ENCODE results near the gene NALCN. TPM values are rescaled to one million over a fixed set of nuclear protein-coding genes. Genes with fewer than 3 reads are reported as not detected.

NALCN gene
- total RNA-seq, 1 donor from 2014 or later = 0.12 TPM

DNA sequence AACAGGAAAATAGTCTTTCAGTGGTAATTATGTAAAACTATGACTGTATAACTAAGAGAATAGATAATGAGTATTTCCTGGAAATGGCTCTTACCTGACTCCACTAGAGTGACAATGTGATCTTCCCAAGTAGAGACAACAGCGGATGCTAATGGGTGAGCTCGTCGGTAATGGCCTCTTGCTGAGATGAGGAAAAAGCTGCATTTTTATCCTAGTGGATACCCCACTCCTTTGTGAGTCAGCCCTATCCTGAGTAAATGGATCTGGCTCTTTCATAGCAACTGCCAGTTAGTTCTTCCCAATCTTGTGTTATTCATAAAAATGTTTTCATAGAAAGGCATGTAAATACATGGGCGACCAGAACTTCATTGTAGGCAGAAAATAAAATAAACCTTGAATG lies 299.5 kb downstream of the NALCN start:
- Mint-ChIP-seq H3K27ac (no peak overlapping the region), H3K9me3 (ENCODE audit: low read depth) (no peaks in the 10 kb centered on the region), H3K4me1 (ENCODE audit: low read depth) (no peaks in the 10 kb centered on the region), H3K36me3 (ENCODE audit: insufficient read depth) (no peaks in the 10 kb centered on the region), H3K4me3 (ENCODE audit: low read depth) (no peak overlapping the region), H3K27me3 (peaks cover 2% of the 10 kb centered on the region)
- TF ChIP-seq, protein P1, sequence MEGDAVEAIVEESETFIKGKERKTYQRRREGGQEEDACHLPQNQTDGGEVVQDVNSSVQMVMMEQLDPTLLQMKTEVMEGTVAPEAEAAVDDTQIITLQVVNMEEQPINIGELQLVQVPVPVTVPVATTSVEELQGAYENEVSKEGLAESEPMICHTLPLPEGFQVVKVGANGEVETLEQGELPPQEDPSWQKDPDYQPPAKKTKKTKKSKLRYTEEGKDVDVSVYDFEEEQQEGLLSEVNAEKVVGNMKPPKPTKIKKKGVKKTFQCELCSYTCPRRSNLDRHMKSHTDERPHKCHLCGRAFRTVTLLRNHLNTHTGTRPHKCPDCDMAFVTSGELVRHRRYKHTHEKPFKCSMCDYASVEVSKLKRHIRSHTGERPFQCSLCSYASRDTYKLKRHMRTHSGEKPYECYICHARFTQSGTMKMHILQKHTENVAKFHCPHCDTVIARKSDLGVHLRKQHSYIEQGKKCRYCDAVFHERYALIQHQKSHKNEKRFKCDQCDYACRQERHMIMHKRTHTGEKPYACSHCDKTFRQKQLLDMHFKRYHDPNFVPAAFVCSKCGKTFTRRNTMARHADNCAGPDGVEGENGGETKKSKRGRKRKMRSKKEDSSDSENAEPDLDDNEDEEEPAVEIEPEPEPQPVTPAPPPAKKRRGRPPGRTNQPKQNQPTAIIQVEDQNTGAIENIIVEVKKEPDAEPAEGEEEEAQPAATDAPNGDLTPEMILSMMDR (IDR thresholded peaks at IDR 0.05; ENCODE audit: unreplicated experiment) = no peak
- no peak for DNase-seq (ENCODE audit: low spot score, unreplicated experiment)

DNA sequence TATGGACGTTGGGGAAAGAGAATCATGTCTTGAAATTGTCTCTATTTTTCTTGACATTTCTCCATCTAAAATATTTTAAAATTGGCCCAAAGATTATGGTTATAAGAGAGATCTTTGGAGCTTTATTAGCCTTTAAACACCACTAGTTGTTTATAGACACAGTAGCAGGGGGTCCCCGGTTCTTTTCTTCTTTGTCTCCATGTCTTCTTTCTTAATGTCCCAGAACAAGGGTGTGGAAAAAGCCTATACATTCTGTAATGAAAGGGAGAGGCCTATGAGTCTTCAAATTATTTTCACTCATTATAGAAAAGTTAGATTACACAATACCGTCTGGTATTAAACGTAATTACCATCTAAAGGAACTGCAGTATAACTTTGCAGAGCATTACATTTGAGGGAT lies 300.0 kb downstream of the NALCN start:
- no peak for DNase-seq (ENCODE audit: low spot score, unreplicated experiment)
- no peak overlapping the region for H3K4me3 Mint-ChIP-seq (ENCODE audit: low read depth)
- H3K36me3 Mint-ChIP-seq (ENCODE audit: insufficient read depth) = no peaks in the 10 kb centered on the region
- H3K4me1 Mint-ChIP-seq (ENCODE audit: low read depth) = no peaks in the 10 kb centered on the region
- no peak overlapping the region for H3K27ac Mint-ChIP-seq
- H3K9me3 Mint-ChIP-seq (ENCODE audit: low read depth) = peaks cover 3% of the 10 kb centered on the region
- TF ChIP-seq, protein P1 (IDR thresholded peaks at IDR 0.05; ENCODE audit: unreplicated experiment) = no peak
- H3K27me3 Mint-ChIP-seq = peaks cover 2% of the 10 kb centered on the region

DNA sequence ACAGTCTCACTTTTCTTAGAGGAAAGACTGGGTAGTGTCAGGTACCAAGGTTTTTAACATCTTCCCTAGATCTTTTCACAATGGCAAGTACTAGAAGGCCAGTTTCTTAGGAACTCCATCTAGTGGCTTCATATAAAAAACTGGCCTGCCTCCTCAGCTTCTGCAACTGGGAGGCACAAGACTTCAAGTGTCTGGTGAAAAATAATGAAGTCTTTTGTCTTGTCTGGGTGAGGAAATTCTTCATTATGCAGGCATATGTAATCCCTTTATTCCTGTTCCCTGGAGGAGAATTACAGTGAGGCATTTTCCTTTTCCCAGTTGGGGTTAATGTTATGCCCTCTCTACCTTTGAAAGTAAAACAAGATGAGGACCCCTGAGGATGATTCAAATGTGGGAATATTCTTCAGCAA lies 300.5 kb downstream of the NALCN start:
- DNase-seq (ENCODE audit: low spot score, unreplicated experiment) = no peak
- Mint-ChIP-seq H3K27ac (no peak overlapping the region), H3K4me1 (ENCODE audit: low read depth) (no peaks in the 10 kb centered on the region), H3K9me3 (ENCODE audit: low read depth) (peaks cover 3% of the 10 kb centered on the region), H3K4me3 (ENCODE audit: low read depth) (no peak overlapping the region), H3K36me3 (ENCODE audit: insufficient read depth) (no peaks in the 10 kb centered on the region), H3K27me3 (peaks cover 2% of the 10 kb centered on the region)
- TF ChIP-seq, protein P1 (IDR thresholded peaks at IDR 0.05; ENCODE audit: unreplicated experiment) = no peak

DNA sequence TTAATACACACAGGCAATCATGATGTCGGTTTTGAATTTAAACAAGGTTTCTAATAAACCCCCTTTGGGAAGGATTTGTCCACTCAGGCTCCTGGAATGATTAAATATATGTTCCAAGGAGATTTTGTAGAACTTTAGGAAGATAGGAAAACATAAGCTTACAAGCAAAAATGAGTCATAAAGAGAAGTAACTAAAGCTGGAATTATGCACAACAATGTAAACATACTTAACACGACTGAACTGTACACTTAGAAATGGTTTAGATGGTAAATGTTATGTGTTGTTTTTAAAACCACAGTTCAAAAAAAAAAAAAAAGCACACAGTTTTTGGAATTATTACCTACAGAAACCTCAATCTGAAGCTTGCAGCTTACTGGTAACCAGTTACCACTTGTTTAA lies 304.4 kb downstream of the NALCN start:
- H3K9me3 Mint-ChIP-seq (ENCODE audit: low read depth) = peaks cover 3% of the 10 kb centered on the region
- TF ChIP-seq, protein P1 (IDR thresholded peaks at IDR 0.05; ENCODE audit: unreplicated experiment) = no peak
- no peaks in the 10 kb centered on the region for H3K4me1 Mint-ChIP-seq (ENCODE audit: low read depth)
- H3K4me3 Mint-ChIP-seq (ENCODE audit: low read depth) = no peak overlapping the region
- H3K27me3 Mint-ChIP-seq = peaks cover 2% of the 10 kb centered on the region
- H3K36me3 Mint-ChIP-seq (ENCODE audit: insufficient read depth) = no peaks in the 10 kb centered on the region
- no peak for DNase-seq (ENCODE audit: low spot score, unreplicated experiment)
- H3K27ac Mint-ChIP-seq = no peak overlapping the region

DNA sequence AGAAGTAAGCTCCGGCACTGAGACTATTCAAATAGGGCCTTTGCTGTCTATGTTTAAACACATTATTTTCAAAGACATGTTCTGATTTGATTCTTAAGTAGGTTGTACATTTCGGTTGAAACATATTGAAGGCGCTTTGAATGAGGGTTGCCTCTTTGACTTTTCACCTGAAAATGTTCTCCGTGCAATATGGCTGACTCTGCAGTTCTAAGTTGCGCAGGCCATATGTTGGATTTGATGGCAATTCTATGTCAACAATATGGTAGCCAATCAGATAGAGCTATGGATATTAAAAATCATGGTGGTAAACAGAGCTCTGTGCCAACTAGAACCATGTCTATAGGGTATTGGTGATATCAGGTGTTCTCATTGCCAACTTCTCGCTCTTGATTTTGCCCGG lies 307.3 kb downstream of the NALCN start:
- no peak overlapping the region for H3K27ac Mint-ChIP-seq
- no peak overlapping the region for H3K4me3 Mint-ChIP-seq (ENCODE audit: low read depth)
- no peaks in the 10 kb centered on the region for H3K36me3 Mint-ChIP-seq (ENCODE audit: insufficient read depth)
- H3K9me3 Mint-ChIP-seq (ENCODE audit: low read depth) = peaks cover 12% of the 10 kb centered on the region
- no peaks in the 10 kb centered on the region for H3K4me1 Mint-ChIP-seq (ENCODE audit: low read depth)
- H3K27me3 Mint-ChIP-seq = no peaks in the 10 kb centered on the region
- DNase-seq (ENCODE audit: low spot score, unreplicated experiment) = no peak
- TF ChIP-seq, protein P1 (IDR thresholded peaks at IDR 0.05; ENCODE audit: unreplicated experiment) = no peak
